GM12891 (cell line): ENCODE measurements around the gene STK10.

Experiments used
- PAX5 ChIP-seq: IDR thresholded peaks from 2 replicates; pipeline ENCODE4 v1.6.1; 2011; ENCODE audit warnings: low read length, moderate library complexity, mild to moderate bottlenecking; ENCODE audit not compliant: insufficient read depth, severe bottlenecking
- POLR2A ChIP-seq: IDR thresholded peaks from 2 replicates; pipeline ENCODE4 v1.6.1; 2011; ENCODE audit warnings: low read depth, low read length, control low read depth
- POLR2AphosphoS5 ChIP-seq: IDR thresholded peaks from 2 replicates; pipeline ENCODE4 v1.6.1; 2011; ENCODE audit warnings: low read depth, low read length, control low read depth
- POU2F2 ChIP-seq: IDR thresholded peaks from 2 replicates; pipeline ENCODE4 v1.6.1; 2011; ENCODE audit warnings: low read depth, mild to moderate bottlenecking, control low read depth, low read length, moderate library complexity
- SPI1 ChIP-seq: IDR thresholded peaks from 2 replicates; pipeline ENCODE4 v1.6.1; 2011; ENCODE audit warnings: low read depth, low read length, control low read depth
- TAF1 ChIP-seq: IDR thresholded peaks from 2 replicates; pipeline ENCODE4 v1.6.1; 2011; ENCODE audit warnings: low read depth, low read length, control low read depth

DNA sequence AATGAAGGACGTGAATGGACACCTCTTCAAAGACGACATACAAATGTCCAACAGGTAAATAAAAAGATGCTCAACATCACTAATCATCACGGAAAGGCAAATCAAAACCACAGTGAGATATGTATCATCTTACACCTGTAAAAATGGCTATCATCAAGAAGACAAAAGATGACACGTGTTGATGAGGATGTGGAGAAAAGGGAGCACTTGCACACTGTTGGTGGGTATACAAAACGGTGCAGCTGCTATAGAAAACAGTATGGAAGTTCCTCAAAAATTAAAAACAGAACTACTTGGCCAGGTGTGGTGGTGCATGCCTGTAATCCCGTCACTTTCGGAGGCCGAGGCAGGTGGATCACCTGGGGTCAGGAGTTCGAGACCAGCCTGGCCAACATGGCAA is 47.9 kb downstream of the STK10 start:
- TF ChIP-seq POLR2A, result no peak
- no peak for TF ChIP-seq POLR2AphosphoS5
- TF ChIP-seq TAF1, result no peak
- TF ChIP-seq POU2F2, result no peak
- no peak for TF ChIP-seq SPI1
- no peak for TF ChIP-seq PAX5
